ENCODE measurements around the gene CTIF.
"Not testable (repeated sequence)": the region's sequence is repeated elsewhere in the genome, so short reads cannot be mapped to it uniquely, and the experiment has no call there.

The CTIF gene

DNA sequence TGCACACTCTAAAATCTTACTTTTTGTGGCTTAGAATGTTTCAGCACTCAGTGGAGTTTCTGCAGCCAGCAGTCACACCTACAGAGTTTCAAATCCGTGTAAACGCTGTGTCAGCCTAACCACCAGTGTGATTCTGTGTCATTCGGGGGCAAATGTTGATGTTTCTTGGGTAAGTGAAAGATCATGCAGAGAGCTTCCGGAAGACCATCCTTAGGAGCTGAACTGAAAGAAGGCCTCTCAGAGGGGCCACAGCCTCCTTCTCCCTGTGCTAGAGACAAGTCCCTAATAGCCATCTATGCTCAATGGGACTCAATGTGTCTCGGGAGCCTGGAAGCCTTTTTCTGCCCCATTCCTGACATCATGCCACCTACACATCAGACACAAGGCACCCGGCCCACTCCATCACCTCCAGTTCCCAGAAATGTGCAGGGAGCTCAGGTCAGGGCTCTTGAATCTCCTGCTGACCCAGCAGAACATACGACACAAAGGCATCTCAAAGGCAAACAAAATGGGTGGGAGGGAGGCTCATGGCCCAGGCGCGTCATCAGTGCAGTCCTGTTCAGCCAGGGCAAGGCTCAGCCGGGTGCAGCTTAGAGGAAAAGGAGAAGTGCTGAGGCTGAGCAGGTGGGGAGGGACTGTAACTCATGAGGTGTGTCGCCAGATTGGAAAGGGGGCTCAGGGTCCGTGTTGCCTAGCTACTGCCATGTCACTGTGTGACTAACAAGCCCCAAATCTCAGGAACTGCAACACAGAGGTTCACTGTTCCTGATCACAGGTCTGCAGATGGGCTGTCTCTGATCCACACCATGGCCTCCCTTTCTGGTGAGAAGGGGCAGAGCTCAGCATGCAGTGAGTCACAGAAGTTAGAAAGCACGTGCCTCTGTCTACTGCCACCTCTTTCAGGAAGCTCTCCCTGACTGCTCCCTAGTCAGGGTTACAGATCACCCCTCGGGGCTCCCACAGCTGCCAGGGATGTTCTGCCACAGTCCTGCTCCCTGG is 329.9 kb downstream of the CTIF start:
- POLR2A ChIA-PET, result interaction anchor here (0.6 to 1.3 kb wide), 2 partner anchors 36 to 84 kb away, joined by 3 to 5 read pairs; no protein-coding TSS in a partner anchor
- CTCF ChIA-PET, result interaction anchor here (0.7 to 1.4 kb wide), 3 partner anchors 18 to 370 kb away, joined by 3 read pairs; no protein-coding TSS in a partner anchor
- DNase-seq (ENCODE audit: low read depth, low spot score), result no peak
- no peak overlapping the region for H3K4me3 ChIP-seq (ENCODE audit: low read depth, low read length)
- TF ChIP-seq, protein P1, sequence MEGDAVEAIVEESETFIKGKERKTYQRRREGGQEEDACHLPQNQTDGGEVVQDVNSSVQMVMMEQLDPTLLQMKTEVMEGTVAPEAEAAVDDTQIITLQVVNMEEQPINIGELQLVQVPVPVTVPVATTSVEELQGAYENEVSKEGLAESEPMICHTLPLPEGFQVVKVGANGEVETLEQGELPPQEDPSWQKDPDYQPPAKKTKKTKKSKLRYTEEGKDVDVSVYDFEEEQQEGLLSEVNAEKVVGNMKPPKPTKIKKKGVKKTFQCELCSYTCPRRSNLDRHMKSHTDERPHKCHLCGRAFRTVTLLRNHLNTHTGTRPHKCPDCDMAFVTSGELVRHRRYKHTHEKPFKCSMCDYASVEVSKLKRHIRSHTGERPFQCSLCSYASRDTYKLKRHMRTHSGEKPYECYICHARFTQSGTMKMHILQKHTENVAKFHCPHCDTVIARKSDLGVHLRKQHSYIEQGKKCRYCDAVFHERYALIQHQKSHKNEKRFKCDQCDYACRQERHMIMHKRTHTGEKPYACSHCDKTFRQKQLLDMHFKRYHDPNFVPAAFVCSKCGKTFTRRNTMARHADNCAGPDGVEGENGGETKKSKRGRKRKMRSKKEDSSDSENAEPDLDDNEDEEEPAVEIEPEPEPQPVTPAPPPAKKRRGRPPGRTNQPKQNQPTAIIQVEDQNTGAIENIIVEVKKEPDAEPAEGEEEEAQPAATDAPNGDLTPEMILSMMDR (IDR thresholded peaks at IDR 0.05; ENCODE audit: insufficient read depth, low read length, missing control alignments), result no peak

DNA sequence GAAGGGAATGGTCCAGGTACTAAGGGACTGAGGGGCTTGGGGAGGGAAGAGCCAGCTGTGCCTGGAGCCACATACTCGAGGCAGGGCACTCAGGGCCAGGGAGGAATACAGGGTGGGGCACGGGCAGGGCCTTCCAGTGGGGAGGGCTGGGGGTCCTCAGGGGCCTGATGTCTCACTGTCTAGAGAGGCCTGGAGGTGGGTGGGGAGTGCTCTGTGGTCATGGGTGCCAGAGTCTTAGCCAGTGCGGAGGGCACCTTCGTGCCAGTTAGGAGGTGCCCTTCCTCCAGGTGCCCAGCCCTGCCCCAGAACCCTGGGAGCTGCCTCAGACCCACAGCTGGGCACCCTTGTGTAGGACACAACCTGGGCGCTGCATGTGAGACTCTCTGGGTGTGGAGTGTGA is 330.8 kb downstream of the CTIF start:
- TF ChIP-seq, protein P1 (IDR thresholded peaks at IDR 0.05; ENCODE audit: insufficient read depth, low read length, missing control alignments), result no peak
- POLR2A ChIA-PET, result interaction anchor here (1.3 kb wide), 1 partner anchor 37 kb away, joined by 5 read pairs; no protein-coding TSS in a partner anchor
- H3K4me3 ChIP-seq (ENCODE audit: low read depth, low read length), result no peak overlapping the region
- CTCF ChIA-PET, result interaction anchor here (0.8 to 1.4 kb wide), 2 partner anchors 19 to 369 kb away, joined by 3 read pairs; no protein-coding TSS in a partner anchor
- no peak for DNase-seq (ENCODE audit: low read depth, low spot score)

DNA sequence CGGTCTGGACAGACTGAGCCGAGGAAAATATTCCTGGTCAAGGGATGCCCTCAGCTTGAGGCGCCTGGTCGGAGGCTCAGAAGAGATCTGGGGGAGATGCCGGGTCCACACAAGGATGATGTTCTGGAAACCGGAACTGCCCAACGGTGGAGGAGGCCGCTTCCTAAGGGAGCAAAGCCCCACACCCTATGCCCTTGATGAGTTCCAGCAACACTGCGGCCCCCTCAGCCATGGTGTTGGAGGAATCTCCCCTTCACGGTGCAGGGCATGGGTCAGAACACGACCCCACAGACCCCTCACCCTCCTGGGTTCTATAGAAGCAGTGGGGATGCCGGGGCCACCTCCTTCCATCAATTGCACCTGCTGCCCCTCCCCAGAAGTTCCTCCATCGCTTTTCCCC is 332.1 kb downstream of the CTIF start:
- DNase-seq (ENCODE audit: low read depth, low spot score); H3K4me3 ChIP-seq (ENCODE audit: low read depth, low read length); POLR2A ChIA-PET; CTCF ChIA-PET: not testable (repeated sequence)

DNA sequence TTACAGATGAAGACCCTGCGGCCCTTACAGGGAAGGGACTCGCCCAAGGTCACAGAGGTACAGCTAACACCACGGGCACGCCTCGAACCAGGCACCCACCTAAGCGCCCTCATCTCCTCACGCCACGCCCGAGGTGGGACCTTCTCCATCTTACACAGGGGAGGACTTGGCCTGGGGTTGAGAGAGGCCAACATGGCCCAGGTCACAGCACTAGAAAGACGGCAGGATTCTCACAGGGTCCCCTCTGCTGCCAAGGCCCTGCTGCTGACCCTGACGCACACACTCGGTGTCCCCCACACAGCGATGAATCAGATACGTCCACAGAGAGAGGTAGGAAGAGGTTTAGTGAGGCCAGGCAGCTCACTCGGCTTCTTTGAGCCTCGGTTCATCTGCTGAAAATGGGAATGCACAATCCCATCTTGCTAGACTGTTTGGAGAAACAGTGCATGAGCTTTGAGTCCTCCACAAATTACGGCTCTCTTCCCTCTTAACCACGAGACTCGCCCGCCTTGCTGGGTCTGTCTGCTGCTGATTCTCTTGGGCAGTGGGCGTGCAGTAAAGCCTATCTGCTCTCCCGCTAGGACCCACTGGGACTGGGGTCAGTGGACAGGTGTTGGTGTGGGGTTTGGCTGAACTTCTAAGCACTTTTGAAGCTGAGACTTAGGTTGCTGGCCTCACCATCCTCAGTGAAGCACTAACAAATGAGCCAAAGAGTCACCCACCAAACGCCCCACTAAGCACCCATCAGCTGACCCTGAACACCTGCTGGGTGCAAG is 332.7 kb downstream of the CTIF start:
- CTCF ChIA-PET, result no interaction called here
- TF ChIP-seq, protein P1 (IDR thresholded peaks at IDR 0.05; ENCODE audit: insufficient read depth, low read length, missing control alignments), result no peak
- POLR2A ChIA-PET, result no interaction called here
- H3K4me3 ChIP-seq (ENCODE audit: low read depth, low read length), result no peak overlapping the region
- no peak for DNase-seq (ENCODE audit: low read depth, low spot score)

DNA sequence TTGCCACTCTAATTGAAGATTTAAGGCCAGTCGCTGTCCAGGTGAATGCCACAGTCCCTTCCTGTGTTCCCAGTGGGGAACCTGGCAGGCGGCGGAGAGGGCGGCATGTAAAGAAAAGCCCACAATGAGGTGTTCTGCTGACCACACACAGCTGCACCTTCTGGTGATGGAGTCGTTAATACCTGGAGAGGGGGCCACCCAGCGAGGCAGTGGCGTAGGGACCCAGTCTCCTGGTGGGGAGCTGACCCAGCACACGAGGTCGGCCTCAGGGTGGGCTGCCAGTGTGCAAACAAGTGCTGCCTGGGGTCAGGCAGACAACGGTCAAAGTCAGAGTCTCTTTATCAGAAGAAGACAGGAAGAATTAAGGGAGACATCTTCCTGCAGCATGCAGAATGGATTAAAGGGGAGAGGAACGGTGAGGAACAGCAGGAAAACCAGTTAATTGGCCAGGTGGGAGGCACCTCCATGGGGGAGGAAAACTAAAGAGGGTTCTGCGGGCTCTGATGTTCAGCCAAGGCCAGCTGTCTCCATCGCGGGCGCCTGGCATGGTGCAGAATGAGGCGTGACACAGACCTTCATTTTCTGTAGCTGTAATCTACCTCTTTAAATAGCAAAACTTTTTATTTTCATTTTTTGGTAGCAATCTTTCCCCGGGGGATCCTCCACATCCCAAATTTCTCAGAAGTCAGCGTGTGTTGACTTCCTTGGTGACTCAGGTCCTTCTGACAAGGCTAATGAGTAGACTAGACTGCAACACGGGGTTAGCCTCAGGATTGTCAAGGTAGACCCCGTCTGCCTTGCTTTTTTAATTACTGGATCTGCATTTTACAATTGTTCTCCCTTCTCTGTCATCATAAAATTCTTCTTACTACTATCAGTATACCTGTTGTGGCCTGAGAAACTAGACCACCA is 333.7 kb downstream of the CTIF start:
- POLR2A ChIA-PET, result interaction anchor here (1.1 to 1.2 kb wide), 3 partner anchors 11 to 80 kb away, joined by 3 to 4 read pairs (median 3); no protein-coding TSS in a partner anchor
- DNase-seq (ENCODE audit: low read depth, low spot score), result peak; percentile 19
- TF ChIP-seq, protein P1 (IDR thresholded peaks at IDR 0.05; ENCODE audit: insufficient read depth, low read length, missing control alignments), result no peak
- CTCF ChIA-PET, result interaction anchor here (1.2 kb wide), 1 partner anchor 52 kb away, joined by 3 read pairs; no protein-coding TSS in a partner anchor
- no peak overlapping the region for H3K4me3 ChIP-seq (ENCODE audit: low read depth, low read length)

DNA sequence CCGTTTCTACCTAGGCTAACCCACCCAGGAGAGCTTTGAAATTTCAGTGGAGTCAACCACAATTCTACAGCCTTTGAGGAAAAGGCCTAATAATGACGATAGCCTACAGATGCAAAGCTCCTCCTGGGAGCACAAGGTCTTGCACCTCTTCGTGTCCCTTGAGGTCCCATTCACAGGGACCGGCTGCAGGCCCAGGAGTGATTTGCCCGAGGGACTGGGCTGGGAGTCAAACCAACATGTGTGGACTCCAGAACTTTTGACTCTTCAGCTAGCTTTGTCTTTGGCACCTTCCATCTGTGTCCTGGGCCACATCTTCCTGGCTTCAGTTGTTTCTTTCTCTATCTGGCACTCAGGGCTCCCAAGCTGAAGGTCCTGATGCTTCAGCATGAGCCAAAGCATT is 335.4 kb downstream of the CTIF start:
- DNase-seq (ENCODE audit: low read depth, low spot score), result no peak
- ChIA-PET POLR2A (no interaction called here), CTCF (interaction anchor here (0.8 to 1.1 kb wide), 2 partner anchors 14 to 541 kb away, joined by 3 read pairs; no protein-coding TSS in a partner anchor)
- no peak overlapping the region for H3K4me3 ChIP-seq (ENCODE audit: low read depth, low read length)
- TF ChIP-seq, protein P1 (IDR thresholded peaks at IDR 0.05; ENCODE audit: insufficient read depth, low read length, missing control alignments), result no peak
